ENCODE results near the gene EGFL8. TPM values are rescaled to one million over a fixed set of nuclear protein-coding genes. Genes with fewer than 3 reads are reported as not detected.
A peak's percentile ranks its signal among the peaks of the same experiment; 100 is the strongest.

The EGFL8 gene
- total and polyA plus RNA-seq, 9 of the 15 experiments (the other 6 are each of a cell fraction or from before 2014, with no cell fraction given): 2.2 to 47.4 (median 14.2) TPM

- TF ChIP-seq ZNF592 (IDR thresholded peaks at IDR 0.05) (no peak), ZNF436 (CRISPR knock-in tag; IDR thresholded peaks at IDR 0.05) (no peak), DDX20 (tag; IDR thresholded peaks at IDR 0.05; ENCODE audit: low read depth) (no peak), ARNT (IDR thresholded peaks at IDR 0.05) (peak in 1 of 2 experiments; percentile 71; a peak in 1 of 4 replicates), ESRRB (CRISPR knock-in tag; IDR thresholded peaks at IDR 0.05; ENCODE audit: borderline replicate concordance) (no peak), ZC3H8 (IDR thresholded peaks at IDR 0.05) (no peak), CHD4 (IDR thresholded peaks at IDR 0.05; ENCODE audit: insufficient read depth, insufficient replicate concordance, low read depth, low read length, poor library complexity, severe bottlenecking) (peak; percentile 23), MITF (IDR thresholded peaks at IDR 0.05) (no peak; the same call in 1 of the 2 replicates), CBX2 (IDR thresholded peaks at IDR 0.05; ENCODE audit: insufficient read depth, low read length, poor library complexity, severe bottlenecking) (no peak), OTX1 (CRISPR knock-in tag; IDR thresholded peaks at IDR 0.05) (peak; percentile 83), RBM25 (IDR thresholded peaks at IDR 0.05; ENCODE audit: low read depth, low read length, severe bottlenecking) (peak; percentile 72), ZNF274 (IDR thresholded peaks at IDR 0.05; ENCODE audit: borderline replicate concordance, low read depth, low read length) (no peak), ZNF586 (CRISPR knock-in tag; conservative IDR thresholded peaks at IDR 0.05) (no peak), NKRF (IDR thresholded peaks at IDR 0.05; ENCODE audit: borderline replicate concordance) (peak; percentile 86), FOXO4 (CRISPR knock-in tag; IDR thresholded peaks at IDR 0.05) (no peak), ZBTB26 (CRISPR knock-in tag; IDR thresholded peaks at IDR 0.05) (0 out of 2 replicates have a peak, but pooled peaks have one; percentile 40)
These were observed 36.4 kb upstream of the EGFL8 start, which contains the start of gene ATF6B (continued) for GRCh38 chr6:32127717-32128592.

All from K562 (cell line).